ENCODE results near the gene GYG1. TPM values are rescaled to one million over a fixed set of nuclear protein-coding genes. Genes with fewer than 3 reads are reported as not detected.
"Not testable (repeated sequence)": the region's sequence is repeated elsewhere in the genome, so short reads cannot be mapped to it uniquely, and the experiment has no call there.

Gene GYG1
- polyA plus RNA-seq, 4 donors: 26.5 to 33.5 (median 30.4) TPM

DNA sequence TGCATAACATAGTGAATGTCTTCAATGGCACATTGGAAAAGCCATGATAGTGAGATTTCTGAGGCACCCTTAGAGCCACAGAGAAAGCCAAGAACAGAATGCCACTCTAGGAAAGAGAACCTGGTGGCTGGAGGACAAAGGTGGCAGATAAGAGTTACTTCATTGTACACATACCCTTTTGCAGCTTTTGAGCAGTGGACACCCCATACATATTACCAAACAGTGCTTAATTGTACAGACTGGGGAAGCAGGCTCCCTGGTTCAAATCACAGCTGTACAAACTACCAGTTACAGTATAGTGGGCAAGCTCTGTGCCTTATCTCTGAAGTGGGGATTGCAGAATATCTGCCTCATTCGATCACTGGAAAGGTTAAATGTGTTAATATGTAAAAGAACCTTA lies 10.1 kb upstream of the GYG1 start:
- DNase-seq (ENCODE audit: low read depth in 4 of 4, low spot score in 3 of 4): no peak

DNA sequence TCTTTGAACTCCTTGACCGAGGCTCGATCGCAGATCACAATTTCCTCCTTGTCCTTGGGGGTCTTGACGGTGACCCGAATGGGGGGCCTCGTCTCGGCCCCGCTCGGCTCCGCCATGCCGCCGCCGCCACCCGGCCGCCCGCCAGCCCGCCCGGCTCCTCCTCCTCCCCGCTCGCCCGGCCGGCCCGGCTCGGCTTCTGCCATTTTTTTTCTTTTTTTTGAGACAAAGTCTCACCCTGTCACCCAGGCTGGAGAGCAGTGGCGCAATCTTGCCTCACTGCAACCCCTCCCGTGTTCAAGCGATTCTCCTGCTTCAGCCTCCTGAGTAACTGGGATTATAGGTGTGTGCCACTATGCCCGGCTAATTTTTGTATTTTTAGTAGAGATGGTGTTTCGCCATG lies 3.8 kb upstream of the GYG1 start:
- not testable (repeated sequence) for DNase-seq (ENCODE audit: low read depth in 4 of 4, low spot score in 3 of 4)

DNA sequence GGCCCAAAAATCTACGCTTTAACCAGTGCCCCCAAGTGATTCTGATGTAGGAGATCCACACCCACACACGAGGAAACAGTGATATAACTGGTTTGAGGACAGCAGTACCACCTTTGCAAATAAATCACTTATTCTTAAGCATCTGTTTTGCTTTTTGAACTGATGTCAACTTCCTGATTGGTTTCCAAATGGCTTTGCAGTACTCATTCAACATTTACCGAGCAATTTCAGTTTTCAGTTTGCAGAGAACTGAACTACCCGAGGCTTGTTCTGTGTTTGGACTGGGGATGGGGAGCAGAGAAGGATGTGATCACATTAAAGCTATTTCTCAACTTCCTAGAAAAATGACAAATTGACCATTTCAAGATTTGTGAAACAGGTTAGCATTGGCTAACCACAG lies 1.1 kb upstream of the GYG1 start:
- DNase-seq (ENCODE audit: low read depth in 4 of 4, low spot score in 3 of 4): no peak

DNA sequence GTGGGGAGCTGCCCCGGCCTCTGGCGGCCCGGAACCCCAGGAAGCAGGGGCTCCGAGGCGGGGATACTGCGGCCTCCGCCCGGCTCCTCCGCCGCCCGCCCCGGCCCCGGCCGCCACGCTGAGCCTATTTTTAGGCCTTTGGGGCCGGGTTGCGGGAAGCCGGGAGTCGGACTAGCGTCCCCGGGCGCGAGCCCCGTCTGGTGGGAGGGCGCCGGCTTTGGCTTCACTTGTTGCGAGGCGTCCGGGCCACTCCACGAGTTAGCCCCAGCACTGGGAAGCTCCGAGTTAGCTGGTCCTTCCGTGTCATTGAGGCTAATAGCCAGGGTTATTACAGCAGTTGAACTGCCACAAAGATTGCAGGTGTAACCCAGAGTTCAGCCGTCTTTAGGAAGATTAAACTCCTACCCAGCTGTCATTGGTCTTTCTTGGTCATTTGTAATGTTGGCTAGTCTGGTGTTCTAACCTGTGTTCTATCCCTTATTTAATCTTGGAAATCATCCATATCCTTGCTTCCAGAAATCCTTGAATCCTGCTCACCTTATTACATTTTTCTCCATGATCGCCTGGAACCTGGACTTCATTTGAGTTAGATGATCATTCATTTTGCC lies 791 bp downstream of the GYG1 start:
- DNase-seq (ENCODE audit: low read depth in 4 of 4, low spot score in 3 of 4): peak in 3 of 4 donors; percentile 11 to 28 (median 26)

DNA sequence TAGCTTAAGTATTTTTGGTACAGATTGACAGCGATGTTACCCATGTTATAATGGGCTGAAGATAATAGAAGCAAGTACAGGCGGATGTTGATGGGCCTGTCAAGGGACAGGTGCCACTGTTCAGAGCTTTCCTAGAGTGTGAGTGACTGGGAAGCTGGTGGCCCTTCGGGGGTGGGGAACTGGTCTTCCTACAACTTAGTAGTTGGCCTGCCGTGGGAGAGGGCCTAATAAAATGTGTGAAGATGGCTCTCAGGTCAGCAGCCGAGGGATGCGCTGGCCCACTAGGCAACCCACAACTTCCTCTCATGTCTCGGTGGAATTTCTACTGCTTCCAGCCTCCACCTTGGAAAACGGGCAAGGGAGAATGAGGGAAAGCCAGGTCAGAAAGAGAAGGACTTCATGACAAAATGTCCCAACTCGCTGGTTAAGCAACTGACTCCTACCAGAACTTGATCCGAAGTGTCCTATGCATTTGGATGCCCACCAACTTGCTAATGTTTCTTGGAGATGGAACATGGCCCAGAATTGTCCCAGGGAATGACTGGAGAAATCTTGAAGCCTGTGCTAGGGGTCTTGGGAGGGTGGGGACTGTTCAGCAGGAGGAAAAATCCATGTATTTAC lies 1.4 kb downstream of the GYG1 start:
- DNase-seq (ENCODE audit: low read depth in 4 of 4, low spot score in 3 of 4): no peak

DNA sequence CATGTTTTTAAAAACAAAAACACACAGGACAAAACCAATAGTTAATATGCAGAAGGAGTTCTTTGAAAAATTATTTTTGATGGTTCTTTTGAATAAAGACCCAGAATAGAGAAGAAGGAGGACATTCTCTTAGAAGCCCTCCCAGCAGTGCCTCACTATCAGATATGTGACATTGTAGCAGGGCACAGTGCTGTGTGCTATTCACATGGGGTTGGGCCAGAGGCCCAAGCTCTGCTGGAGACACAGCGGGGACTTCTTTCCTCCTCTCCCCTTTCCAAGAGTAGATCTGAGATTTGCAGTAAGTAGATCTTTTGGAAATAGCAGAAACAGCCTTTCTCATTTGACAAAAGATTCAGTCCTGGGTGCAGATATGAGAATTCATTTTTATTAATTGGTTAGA lies 6.3 kb downstream of the GYG1 start:
- DNase-seq (ENCODE audit: low read depth in 4 of 4, low spot score in 3 of 4): no peak

DNA sequence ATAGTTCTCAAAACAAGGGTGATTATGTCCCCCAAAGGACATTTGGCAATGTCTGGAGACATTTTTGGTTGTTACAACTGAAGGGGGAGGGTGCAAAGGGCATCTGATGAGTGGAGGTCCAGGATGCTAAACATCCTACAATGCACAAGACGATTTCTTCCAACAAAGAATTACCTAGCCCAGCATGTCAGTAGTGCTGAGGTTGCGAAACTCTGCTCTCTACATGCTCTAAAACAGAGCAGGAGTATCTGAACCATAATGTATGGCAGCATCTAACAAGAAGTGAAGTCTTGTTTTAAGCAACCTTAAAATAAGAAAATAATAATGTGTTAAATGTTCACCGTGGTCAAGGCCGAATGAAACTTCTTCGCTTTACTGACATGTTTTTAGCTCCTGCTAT lies 7.0 kb downstream of the GYG1 start:
- no peak for DNase-seq (ENCODE audit: low read depth in 4 of 4, low spot score in 3 of 4)

DNA sequence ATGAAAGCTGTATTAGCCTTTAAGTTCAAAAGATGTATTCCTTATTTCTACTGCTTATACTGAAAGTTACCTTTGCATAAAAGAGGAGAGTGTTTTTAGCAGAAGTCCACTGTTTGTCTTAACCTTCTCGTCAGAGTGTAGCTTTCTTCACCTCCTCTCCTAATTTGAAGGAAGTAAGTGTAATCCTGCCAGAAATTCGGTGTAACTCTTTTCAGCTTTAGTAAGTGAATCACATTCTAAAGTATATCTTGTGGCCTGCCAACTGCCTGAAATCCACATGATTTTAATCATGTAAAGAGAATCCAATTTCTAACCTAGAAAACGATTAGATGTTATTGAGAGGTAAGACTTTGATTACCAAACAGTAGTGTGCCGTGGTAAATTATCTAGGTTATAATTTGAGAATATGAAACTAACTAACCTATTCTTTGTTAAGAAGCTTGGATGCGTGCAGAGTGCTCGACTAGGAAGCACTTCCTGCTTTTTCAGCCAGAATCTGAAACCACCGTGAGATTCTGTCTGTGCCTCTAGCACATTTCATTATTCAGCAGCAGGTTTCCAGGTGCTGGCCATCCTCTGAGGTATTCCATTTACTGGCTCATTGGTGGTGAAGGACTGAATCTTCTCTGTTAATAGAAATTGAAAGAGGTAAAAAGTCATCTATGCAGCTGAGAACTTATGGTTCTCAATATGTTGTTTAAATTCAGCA lies 7.5 kb downstream of the GYG1 start:
- no peak for DNase-seq (ENCODE audit: low read depth in 4 of 4, low spot score in 3 of 4)

DNA sequence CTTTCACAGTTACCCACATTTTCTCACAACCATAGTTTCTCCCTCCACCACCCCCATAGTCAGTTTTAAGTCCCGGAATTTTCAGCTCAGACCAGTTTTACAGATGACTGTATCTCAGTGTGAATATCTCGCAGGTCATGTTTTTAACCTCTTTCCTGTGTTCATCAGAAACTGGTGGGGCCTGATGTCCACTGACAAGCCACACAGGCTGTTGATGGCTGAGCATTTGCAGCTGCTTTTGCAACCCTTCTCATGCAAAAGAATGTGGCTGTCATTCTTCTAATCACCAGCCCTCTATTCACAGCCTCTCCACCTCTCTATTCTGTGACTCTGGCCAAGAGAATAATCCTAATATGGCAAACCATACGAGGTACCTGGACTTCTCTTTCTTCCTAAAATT lies 8.5 kb downstream of the GYG1 start:
- DNase-seq (ENCODE audit: low read depth in 4 of 4, low spot score in 3 of 4): no peak

DNA sequence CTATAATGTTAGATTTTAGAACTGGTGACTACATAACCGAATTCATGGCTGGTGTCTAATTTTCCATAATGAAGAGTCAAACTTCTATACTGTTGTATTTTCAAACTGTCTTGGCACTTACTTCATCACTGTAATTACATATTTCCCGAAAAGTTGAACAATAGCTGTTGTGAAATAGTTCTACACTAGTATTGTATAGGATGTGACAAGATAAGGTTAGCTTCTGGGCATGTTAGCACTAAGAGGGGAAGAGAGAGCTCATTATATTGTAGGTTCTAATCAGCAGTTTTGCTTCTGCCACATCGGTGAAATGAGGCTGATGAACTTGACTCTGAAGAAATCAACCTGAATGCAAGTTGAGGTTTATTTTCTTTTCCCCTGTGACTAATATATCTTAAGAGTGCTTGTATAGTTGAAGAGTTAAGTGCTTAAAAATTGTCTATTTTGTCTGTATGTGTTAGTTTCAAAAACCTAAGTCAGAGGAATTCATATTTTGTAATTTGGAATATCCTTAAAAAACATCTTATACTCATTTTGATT lies 8.9 kb downstream of the GYG1 start:
- no peak for DNase-seq (ENCODE audit: low read depth in 4 of 4, low spot score in 3 of 4)

DNA sequence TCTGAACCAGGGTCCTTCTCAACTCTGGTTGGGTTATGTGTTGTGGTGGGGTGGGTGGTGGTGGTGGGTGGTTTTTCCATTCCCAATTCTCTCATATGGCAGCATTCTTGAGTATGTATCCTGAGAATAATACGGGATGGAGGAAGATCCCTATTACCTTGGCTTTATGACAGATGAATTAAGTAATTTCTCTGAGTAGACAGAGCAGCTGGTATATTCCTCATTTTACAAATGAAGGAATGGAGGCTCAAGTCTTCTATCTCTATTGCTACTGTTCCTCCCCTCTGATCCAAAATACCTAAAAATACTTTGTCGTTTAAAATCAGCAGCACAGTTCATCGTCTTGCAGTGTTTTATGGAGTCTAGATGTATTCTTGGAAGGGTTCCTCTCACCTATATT lies 10.4 kb downstream of the GYG1 start:
- no peak for DNase-seq (ENCODE audit: low read depth in 4 of 4, low spot score in 3 of 4)

DNA sequence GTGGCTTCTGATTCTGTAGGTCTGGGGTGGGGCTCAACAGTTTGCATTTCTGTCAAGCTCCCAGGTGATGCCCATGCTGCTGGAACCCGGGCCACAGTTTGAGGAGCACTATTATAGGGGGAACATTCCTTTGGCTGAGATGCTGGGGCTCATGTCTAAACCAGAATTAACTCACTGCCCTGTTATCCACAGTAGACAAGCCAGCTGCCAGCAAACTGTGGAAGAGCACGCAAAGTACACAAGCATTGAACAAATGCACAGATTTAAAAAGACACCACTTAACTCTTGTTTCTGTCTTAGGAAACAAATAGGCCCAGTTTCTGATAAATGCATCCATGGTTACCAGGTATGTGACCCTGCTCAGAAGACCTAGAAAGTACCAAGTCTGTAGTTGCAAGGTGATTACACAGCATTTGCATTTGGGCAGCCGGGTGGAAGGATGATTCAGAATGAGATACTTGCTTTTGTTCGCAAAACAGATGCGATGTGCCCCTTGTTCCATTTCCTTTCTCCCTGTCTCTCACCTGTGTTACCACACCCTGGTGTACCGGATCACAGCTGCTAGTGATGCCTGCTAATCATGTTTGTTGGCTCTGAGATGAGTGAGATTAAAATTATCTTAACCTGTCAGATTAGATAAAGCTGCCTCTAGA lies 12.4 kb downstream of the GYG1 start:
- DNase-seq (ENCODE audit: low read depth in 4 of 4, low spot score in 3 of 4): no peak

DNA sequence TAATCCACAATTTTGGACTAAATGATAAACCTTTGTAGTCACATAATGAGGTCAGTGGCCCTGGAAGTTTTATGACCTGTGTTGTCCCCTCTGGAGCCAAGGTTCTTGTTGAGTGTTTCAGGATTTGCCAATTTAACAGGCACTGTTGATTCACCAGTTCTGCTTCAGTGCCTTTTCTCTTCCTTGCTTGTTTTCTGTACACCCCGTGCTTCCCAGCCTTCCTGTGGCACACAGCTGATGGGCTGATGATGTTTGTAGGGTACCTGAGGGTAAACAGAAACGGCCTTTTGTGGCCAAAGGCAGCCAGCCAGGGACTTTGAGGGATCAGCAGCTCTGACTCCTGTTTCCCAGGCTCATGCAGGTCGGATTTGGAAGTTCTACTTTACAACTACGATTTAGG lies 13.3 kb downstream of the GYG1 start:
- DNase-seq (ENCODE audit: low read depth in 4 of 4, low spot score in 3 of 4): no peak

DNA sequence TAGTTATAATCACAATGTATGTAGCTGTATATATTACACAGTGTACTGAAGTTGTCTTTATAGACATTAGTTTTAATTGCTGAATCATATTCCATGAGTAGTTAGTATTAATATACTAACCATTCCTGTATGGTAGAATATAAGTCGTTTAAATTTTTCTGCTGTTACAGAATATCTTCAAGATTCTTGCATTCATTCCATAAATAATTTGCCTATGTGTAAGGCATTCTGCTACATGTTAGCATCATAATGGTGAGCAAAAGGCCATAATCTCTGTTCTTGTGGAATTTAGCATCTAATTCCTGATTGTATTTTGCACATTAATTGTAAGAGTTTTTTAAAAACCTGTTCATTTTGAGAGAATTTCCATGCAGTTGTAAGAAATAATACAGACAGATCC lies 14.1 kb downstream of the GYG1 start:
- no peak for DNase-seq (ENCODE audit: low read depth in 4 of 4, low spot score in 3 of 4)

DNA sequence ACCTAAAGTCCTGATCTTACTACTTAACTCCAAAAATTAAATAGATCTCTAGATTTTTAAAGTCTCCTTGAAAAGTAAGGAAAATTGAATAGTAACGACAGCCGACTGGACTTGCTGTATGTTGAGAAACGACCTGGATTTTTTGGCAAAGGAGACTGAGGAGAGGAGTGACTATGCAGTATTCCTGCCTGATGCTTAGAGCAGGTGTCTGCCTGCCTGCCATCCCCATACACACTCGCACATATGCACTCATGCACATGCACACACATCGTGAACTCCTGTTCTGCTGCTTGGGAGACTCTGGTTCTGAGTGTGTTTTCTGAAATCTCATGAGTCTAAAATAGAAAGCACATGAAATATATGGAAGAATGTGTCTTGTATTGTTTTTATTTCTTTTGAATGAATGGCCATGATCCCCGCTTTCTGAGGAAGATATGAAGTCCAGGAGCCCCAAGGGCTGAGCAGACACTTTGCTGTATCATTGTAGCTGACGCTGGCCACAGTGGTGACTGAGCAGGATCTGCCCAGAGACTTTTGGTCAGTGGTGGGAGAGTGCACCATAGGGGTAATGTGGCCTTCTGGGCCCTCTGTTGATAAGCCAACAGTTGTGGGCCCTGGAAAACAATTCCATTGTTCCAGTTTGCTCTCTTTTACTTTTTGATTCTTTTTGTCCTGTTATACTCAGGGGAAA lies 16.4 kb downstream of the GYG1 start:
- no peak for DNase-seq (ENCODE audit: low read depth in 4 of 4, low spot score in 3 of 4)

DNA sequence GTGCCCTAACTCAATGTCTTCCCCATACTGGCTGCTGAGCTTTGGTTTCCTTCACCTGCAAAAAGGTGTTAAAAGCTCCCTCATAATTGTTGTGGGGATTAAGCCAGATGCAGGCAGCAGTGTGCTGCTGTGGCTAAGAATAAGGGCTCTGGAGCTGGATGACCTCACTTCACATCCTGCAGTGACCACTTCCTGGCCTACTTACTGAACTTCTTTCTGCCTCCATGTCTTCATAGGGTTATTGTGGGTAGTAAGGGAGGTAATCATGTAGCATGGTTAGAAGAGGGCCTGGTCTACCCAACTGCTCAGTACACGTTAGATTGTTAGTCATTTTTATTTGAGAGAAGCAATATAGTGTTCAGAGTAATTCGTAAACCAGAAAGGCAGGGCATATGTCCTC lies 18.4 kb downstream of the GYG1 start:
- no peak for DNase-seq (ENCODE audit: low read depth in 4 of 4, low spot score in 3 of 4)

DNA sequence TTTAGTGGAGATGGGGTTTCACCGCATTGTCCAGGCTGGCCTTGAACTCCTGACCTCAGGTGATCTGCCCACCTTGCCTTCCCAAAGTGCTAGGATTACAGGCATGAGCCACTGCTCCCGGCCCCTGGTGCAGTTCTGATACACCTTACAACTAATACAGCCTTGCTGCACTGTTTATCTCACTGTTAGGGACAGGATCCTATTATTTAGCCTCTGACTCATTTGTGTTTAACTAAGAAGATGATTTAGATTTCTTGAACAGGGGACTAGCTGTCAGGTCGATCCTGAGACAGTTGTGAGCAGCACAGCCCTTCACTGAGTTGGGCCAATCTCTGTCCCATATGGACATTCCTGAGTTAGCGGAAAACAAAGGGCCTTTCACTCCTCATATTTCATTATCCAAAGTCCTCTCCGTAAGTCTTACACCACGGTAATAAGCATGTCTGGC lies 19.2 kb downstream of the GYG1 start:
- DNase-seq (ENCODE audit: low read depth in 4 of 4, low spot score in 3 of 4): no peak

DNA sequence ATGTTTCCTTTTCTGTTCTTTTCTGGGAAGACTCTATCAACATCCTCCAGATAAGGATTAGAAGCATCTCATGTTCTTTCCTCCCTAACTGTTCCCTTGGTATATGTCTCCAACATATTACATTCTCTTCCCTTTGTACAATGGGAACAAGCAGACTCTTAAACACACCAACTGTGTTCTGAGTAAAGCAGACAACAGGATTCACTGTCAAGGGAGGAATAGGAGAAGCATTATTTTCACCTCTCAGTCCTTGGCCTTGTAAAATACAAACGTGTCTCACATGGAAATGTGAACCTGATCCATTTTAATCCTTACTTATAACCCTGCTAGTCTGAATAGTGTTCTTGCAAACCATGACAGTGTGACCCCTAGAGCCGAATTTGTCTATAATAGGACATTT lies 19.6 kb downstream of the GYG1 start:
- no peak for DNase-seq (ENCODE audit: low read depth in 4 of 4, low spot score in 3 of 4)

DNA sequence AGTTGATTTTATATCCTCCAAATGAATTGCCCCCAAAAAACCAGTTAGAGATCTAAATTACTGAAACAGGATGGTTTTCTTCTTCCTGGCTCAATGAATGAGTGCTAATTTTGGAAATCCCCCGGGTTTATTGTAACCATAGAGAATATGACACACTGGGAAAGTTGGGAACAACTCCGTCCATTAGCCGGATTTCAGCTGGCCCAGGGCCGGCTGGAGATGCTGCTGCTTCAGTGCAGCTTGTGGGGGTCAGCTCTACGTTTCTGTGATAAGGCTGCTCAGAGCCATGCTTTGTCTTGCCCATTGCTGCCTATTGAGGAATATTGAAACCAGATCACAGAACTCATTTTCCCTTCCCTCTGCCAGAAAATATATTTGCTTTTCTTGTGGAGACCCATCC lies 20.3 kb downstream of the GYG1 start:
- no peak for DNase-seq (ENCODE audit: low read depth in 4 of 4, low spot score in 3 of 4)

DNA sequence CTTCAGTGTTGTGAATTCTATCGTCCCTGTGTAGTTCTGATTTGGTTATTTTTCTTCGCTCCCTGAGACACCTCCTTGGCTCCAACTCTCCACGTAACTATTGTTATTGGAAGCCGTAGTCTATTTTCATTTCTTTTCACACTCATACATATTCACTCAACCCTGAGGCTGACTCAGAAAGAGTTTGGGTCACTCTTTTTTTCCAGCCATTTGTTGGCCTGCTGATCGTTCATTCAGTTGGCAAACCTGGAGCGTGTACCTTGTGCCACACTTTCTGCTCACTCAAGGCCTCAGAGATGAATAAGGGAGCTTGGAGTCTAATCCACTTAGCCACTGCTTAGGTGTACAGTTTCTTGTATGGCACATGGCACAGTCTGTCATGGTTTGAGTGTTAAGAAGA lies 22.4 kb downstream of the GYG1 start:
- no peak for DNase-seq (ENCODE audit: low read depth in 4 of 4, low spot score in 3 of 4)

DNA sequence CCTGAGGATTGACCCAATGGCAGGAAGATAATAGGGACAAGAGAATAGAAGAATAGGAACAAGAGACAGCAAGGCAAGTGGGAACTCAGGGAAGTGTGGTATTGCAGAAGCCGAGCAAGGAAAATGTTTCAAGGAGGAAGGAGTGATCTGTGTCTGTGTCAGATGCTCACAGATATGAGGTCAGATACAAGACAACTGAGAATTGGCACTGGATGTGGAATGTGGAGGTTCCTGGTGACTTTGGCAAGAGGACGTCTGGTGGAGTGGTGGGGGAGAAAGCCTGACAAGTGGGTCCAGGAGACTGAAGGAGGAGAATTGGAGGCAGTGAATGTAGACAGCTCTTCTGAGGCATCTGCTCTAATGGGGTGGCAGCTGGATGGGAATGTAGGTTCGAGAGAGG lies 24.1 kb downstream of the GYG1 start:
- DNase-seq (ENCODE audit: low read depth in 4 of 4, low spot score in 3 of 4): no peak
